H9 (cell line): ENCODE measurements around the gene SEMG2. TPM values are rescaled to one million over a fixed set of nuclear protein-coding genes. Genes with fewer than 3 reads are reported as not detected.

ENCODE experiments used
- DNase-seq: peaks from one replicate; pipeline ENCODE4 v3.0.0-alpha.2; 2017
- H2AFZ ChIP-seq: one replicate; pipeline ENCODE4 v1.6.1; 2013; ENCODE audit warnings: mild to moderate bottlenecking, low read length, control low read depth, moderate library complexity
- H2AK5ac ChIP-seq: 2 replicates; pipeline ENCODE4 v1.6.1; 2013; ENCODE audit warnings: low read length, control low read depth, mixed read lengths; ENCODE audit not compliant: insufficient read length
- H2BK120ac ChIP-seq: one replicate; pipeline ENCODE4 v1.6.1; 2013; ENCODE audit warnings: low read depth, mild to moderate bottlenecking, low read length, control low read depth, inconsistent platforms; ENCODE audit not compliant: poor library complexity, severe bottlenecking
- H2BK12ac ChIP-seq: 2 replicates; pipeline ENCODE4 v1.6.1; 2013; ENCODE audit warnings: low read length, control low read depth, mixed read lengths, low read depth; ENCODE audit not compliant: insufficient read length
- H2BK15ac ChIP-seq: 2 replicates; pipeline ENCODE4 v1.6.1; 2013; ENCODE audit warnings: low read depth, low read length, control low read depth
- H2BK20ac ChIP-seq: one replicate; pipeline ENCODE4 v1.6.1; 2013; ENCODE audit warnings: low read depth, mild to moderate bottlenecking, low read length, control low read depth, inconsistent platforms; ENCODE audit not compliant: poor library complexity, severe bottlenecking
- H2BK5ac ChIP-seq: 2 replicates; pipeline ENCODE4 v1.6.1; 2013; ENCODE audit warnings: low read length, control low read depth, mixed read lengths; ENCODE audit not compliant: insufficient read length
- H3K14ac ChIP-seq: 2 replicates; pipeline ENCODE4 v1.6.1; 2013; ENCODE audit warnings: low read length, control low read depth; ENCODE audit not compliant: insufficient read depth
- H3K18ac ChIP-seq: 2 replicates; pipeline ENCODE4 v1.6.1; 2013; ENCODE audit warnings: low read depth, mild to moderate bottlenecking, mixed read lengths, low read length, control low read depth; ENCODE audit not compliant: insufficient read length
- H3K23ac ChIP-seq: 2 replicates; pipeline ENCODE4 v1.6.1; 2013; ENCODE audit warnings: low read length, control low read depth, mixed read lengths, low read depth; ENCODE audit not compliant: insufficient read length
- H3K23me2 ChIP-seq: 2 replicates; pipeline ENCODE4 v1.6.1; 2013; ENCODE audit warnings: low read depth, mild to moderate bottlenecking, mixed read lengths, low read length, control low read depth; ENCODE audit not compliant: insufficient read length, poor library complexity, severe bottlenecking
- H3K27ac ChIP-seq: 2 replicates; pipeline ENCODE4 v1.5.1; 2013; ENCODE audit warnings: low read length, control low read depth, mixed read lengths, low read depth; ENCODE audit not compliant: insufficient read length
- H3K27me3 ChIP-seq: 2 replicates; pipeline ENCODE4 v1.6.1; 2013; ENCODE audit warnings: low read length, control low read depth, inconsistent platforms; ENCODE audit not compliant: insufficient read depth
- H3K4ac ChIP-seq: 2 replicates; pipeline ENCODE4 v1.6.1; 2013; ENCODE audit warnings: low read depth, mild to moderate bottlenecking, control low read depth, inconsistent platforms, low read length, moderate library complexity
- H3K4me1 ChIP-seq: 2 replicates; pipeline ENCODE4 v1.6.1; 2013; ENCODE audit warnings: low read length, control low read depth, inconsistent platforms; ENCODE audit not compliant: insufficient read depth
- H3K4me2 ChIP-seq: 2 replicates; pipeline ENCODE4 v1.6.1; 2013; ENCODE audit warnings: low read length, control low read depth, mixed read lengths; ENCODE audit not compliant: insufficient read length, insufficient read depth
- H3K56ac ChIP-seq: 2 replicates; pipeline ENCODE4 v1.6.1; 2013; ENCODE audit warnings: low read depth, mild to moderate bottlenecking, mixed read lengths, low read length, control low read depth; ENCODE audit not compliant: insufficient read length
- H3K79me1 ChIP-seq: 2 replicates; pipeline ENCODE4 v1.6.1; 2013; ENCODE audit warnings: low read depth, mild to moderate bottlenecking, moderate library complexity, low read length, control low read depth, inconsistent platforms; ENCODE audit not compliant: insufficient read depth, poor library complexity, severe bottlenecking
- H3K79me2 ChIP-seq: 2 replicates; pipeline ENCODE4 v1.6.1; 2013; ENCODE audit warnings: low read length, control low read depth, inconsistent platforms; ENCODE audit not compliant: insufficient read depth
- H3K9ac ChIP-seq: 2 replicates; pipeline ENCODE4 v1.6.1; 2013; ENCODE audit warnings: low read length, control low read depth, mixed read lengths; ENCODE audit not compliant: insufficient read length; ENCODE audit errors: extremely low read depth
- H3K9me3 ChIP-seq: one replicate; pipeline ENCODE4 v1.6.1; 2013; ENCODE audit warnings: low read depth, low read length, inconsistent platforms; ENCODE audit not compliant: control insufficient read depth
- H3T11ph ChIP-seq: one replicate; pipeline ENCODE4 v1.6.1; 2013; ENCODE audit warnings: mild to moderate bottlenecking, low read length, control low read depth, inconsistent platforms
- H4K20me1 ChIP-seq: one replicate; pipeline ENCODE4 v1.6.1; 2013; ENCODE audit not compliant: control insufficient read depth, insufficient read length, insufficient read depth
- H4K5ac ChIP-seq: 2 replicates; pipeline ENCODE4 v1.6.1; 2013; ENCODE audit warnings: low read depth, mild to moderate bottlenecking, mixed read lengths, low read length, control low read depth; ENCODE audit not compliant: insufficient read length
- H4K8ac ChIP-seq: replicated peaks from 2 replicates; pipeline ENCODE4 v1.6.1; 2013; ENCODE audit warnings: low read length, control low read depth, mixed read lengths, low read depth; ENCODE audit not compliant: insufficient read length
- H4K91ac ChIP-seq: 2 replicates; pipeline ENCODE4 v1.6.1; 2013; ENCODE audit warnings: low read depth, mild to moderate bottlenecking, moderate library complexity, mixed read lengths, low read length, control low read depth; ENCODE audit not compliant: insufficient read length
- H3K27ac Mint-ChIP-seq, 3 experiments: 2 replicates in 2 of 3; 3 replicates in 1 of 3; pipeline ENCODE4 v1.8.0; 2020 to 2021; ENCODE audit warnings: mixed read lengths in 3 of 3, mild to moderate bottlenecking in 1 of 3, moderate library complexity in 1 of 3
- H3K27me3 Mint-ChIP-seq: 2 replicates; pipeline ENCODE4 v1.8.0; 2021; ENCODE audit warnings: low read depth, mild to moderate bottlenecking, moderate library complexity, mixed read lengths
- H3K36me3 Mint-ChIP-seq, 3 experiments: 2 replicates in 2 of 3; 3 replicates in 1 of 3; pipeline ENCODE4 v1.8.0; 2020 to 2021; ENCODE audit warnings: low read depth in 3 of 3, mixed read lengths in 3 of 3; ENCODE audit not compliant: insufficient read depth in 1 of 3
- H3K4me1 Mint-ChIP-seq, 2 experiments: 2 replicates each; pipeline ENCODE4 v1.8.0; 2020; ENCODE audit warnings: mixed read lengths in 2 of 2
- H3K4me3 Mint-ChIP-seq, 2 experiments: 2 replicates in 1 of 2; 3 replicates in 1 of 2; pipeline ENCODE4 v1.8.0; 2020 to 2021; ENCODE audit warnings: mild to moderate bottlenecking in 2 of 2, mixed read lengths in 2 of 2, moderate library complexity in 1 of 2
- H3K9me3 Mint-ChIP-seq, 2 experiments: 2 replicates in 1 of 2; 3 replicates in 1 of 2; pipeline ENCODE4 v1.8.0; 2020; ENCODE audit warnings: mild to moderate bottlenecking in 2 of 2, mixed read lengths in 2 of 2, moderate library complexity in 1 of 2
- WGBS: extraction: QIAGEN DNeasy Blood & Tissue Kit; methylation state at CpG from one replicate; pipeline ENCODE4 v1.1.7; 2013; ENCODE audit warnings: missing lambda C conversion rate, low lambda C conversion rate, mixed read lengths; ENCODE audit not compliant: insufficient read length; ENCODE audit errors: extremely low coverage; 5-methylcytosine and 5-hydroxymethylcytosine counted together
- total RNA-seq: library from RNA; stranded (reverse); gene quantifications from 2 replicates; pipeline ENCODE4 v1.2.1, GENCODE V29; 2021
- TF ChIP-seq, protein P1 (sequence below): fragments of 200-600 bp; sonication (generic); conservative IDR thresholded peaks from 3 replicates; pipeline ENCODE4 v1.8.0; 2021; ENCODE audit warnings: antibody characterized with exemption, mild to moderate bottlenecking

The SEMG2 gene
- total RNA-seq, 1 experiment from 2014 or later = not detected

DNA sequence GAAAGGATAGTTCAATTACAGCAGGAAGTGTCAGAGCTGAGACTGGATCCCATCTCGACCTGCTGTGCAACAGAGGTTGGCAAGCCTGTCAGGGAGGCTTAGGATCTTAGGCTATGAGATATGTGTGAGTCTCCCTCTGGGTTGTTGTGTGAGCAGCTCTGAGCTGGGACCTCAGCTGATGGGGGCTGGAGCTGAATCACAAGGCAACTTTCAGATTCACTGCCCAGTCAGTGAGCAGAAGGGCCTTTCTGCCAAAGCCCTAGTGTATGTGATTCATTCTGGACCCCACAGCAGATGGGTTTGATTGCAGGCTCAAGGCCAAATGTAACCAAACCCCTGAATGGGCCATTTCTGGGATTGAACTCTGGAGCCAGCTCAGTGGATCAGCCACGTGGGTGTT lies 42.0 kb upstream of the SEMG2 start:
- no peak overlapping the region for H2AFZ ChIP-seq
- Mint-ChIP-seq H3K36me3 (no peaks in the 10 kb centered on the region), H3K4me3 (no peak overlapping the region), H3K4me1 (no peaks in the 10 kb centered on the region; a peak in 1 of 4 replicates), H3K27ac (no peak overlapping the region), H3K27me3 (peaks cover 3% of the 10 kb centered on the region), H3K9me3 (no peaks in the 10 kb centered on the region)
- H3K23ac ChIP-seq = no peak overlapping the region
- H2BK5ac ChIP-seq = no peak overlapping the region
- H3K27me3 ChIP-seq = no peaks in the 10 kb centered on the region
- H3K27ac ChIP-seq = no peak overlapping the region
- H4K91ac ChIP-seq = no peak overlapping the region
- H2BK20ac ChIP-seq = no peak overlapping the region
- no peak overlapping the region for H2AK5ac ChIP-seq
- H4K8ac ChIP-seq = no peak overlapping the region
- no peak overlapping the region for H3T11ph ChIP-seq
- no peaks in the 10 kb centered on the region for H3K79me2 ChIP-seq
- H3K56ac ChIP-seq = no peak overlapping the region
- no peak overlapping the region for H2BK120ac ChIP-seq
- no peak for DNase-seq
- H3K4me2 ChIP-seq = no peak overlapping the region
- no CpG with 5 or more reads among the region's 2 CpGs for WGBS
- H3K18ac ChIP-seq = no peak overlapping the region
- H3K23me2 ChIP-seq = no peaks in the 10 kb centered on the region
- H3K79me1 ChIP-seq = no peaks in the 10 kb centered on the region
- TF ChIP-seq, protein P1, sequence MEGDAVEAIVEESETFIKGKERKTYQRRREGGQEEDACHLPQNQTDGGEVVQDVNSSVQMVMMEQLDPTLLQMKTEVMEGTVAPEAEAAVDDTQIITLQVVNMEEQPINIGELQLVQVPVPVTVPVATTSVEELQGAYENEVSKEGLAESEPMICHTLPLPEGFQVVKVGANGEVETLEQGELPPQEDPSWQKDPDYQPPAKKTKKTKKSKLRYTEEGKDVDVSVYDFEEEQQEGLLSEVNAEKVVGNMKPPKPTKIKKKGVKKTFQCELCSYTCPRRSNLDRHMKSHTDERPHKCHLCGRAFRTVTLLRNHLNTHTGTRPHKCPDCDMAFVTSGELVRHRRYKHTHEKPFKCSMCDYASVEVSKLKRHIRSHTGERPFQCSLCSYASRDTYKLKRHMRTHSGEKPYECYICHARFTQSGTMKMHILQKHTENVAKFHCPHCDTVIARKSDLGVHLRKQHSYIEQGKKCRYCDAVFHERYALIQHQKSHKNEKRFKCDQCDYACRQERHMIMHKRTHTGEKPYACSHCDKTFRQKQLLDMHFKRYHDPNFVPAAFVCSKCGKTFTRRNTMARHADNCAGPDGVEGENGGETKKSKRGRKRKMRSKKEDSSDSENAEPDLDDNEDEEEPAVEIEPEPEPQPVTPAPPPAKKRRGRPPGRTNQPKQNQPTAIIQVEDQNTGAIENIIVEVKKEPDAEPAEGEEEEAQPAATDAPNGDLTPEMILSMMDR = no peak
- no peak overlapping the region for H2BK12ac ChIP-seq
- no peaks in the 10 kb centered on the region for H4K20me1 ChIP-seq
- no peaks in the 10 kb centered on the region for H3K9me3 ChIP-seq
- no peak overlapping the region for H2BK15ac ChIP-seq
- H3K4ac ChIP-seq = no peak overlapping the region
- H3K9ac ChIP-seq = no peak overlapping the region
- no peak overlapping the region for H4K5ac ChIP-seq
- no peaks in the 10 kb centered on the region for H3K4me1 ChIP-seq
- H3K14ac ChIP-seq = no peak overlapping the region
